ENCODE measurements around the gene SLC26A9.

- TF ChIP-seq ATF2 (tag by site-specific recombination; IDR thresholded peaks at IDR 0.05; ENCODE audit: low read depth) (no peak), OSR2 (tag by site-specific recombination; IDR thresholded peaks at IDR 0.05) (no peak), CTCF (tag by site-specific recombination; IDR thresholded peaks at IDR 0.05) (no peak), ZSCAN30 (tag by site-specific recombination; IDR thresholded peaks at IDR 0.05) (no peak), ZSCAN16 (tag by site-specific recombination; IDR thresholded peaks at IDR 0.05) (peak; percentile 100), KLF7 (tag by site-specific recombination; IDR thresholded peaks at IDR 0.05; ENCODE audit: borderline replicate concordance) (no peak), ZNF223 (tag by site-specific recombination; IDR thresholded peaks at IDR 0.05) (no peak), ZNF777 (tag by site-specific recombination; IDR thresholded peaks at IDR 0.05; ENCODE audit: borderline replicate concordance) (no peak)
- TF ChIP-seq, protein P1, sequence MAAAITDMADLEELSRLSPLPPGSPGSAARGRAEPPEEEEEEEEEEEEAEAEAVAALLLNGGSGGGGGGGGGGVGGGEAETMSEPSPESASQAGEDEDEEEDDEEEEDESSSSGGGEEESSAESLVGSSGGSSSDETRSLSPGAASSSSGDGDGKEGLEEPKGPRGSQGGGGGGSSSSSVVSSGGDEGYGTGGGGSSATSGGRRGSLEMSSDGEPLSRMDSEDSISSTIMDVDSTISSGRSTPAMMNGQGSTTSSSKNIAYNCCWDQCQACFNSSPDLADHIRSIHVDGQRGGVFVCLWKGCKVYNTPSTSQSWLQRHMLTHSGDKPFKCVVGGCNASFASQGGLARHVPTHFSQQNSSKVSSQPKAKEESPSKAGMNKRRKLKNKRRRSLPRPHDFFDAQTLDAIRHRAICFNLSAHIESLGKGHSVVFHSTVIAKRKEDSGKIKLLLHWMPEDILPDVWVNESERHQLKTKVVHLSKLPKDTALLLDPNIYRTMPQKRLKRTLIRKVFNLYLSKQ (tag by site-specific recombination; IDR thresholded peaks at IDR 0.05; ENCODE audit: borderline replicate concordance): no peak
- TF ChIP-seq, protein P2, sequence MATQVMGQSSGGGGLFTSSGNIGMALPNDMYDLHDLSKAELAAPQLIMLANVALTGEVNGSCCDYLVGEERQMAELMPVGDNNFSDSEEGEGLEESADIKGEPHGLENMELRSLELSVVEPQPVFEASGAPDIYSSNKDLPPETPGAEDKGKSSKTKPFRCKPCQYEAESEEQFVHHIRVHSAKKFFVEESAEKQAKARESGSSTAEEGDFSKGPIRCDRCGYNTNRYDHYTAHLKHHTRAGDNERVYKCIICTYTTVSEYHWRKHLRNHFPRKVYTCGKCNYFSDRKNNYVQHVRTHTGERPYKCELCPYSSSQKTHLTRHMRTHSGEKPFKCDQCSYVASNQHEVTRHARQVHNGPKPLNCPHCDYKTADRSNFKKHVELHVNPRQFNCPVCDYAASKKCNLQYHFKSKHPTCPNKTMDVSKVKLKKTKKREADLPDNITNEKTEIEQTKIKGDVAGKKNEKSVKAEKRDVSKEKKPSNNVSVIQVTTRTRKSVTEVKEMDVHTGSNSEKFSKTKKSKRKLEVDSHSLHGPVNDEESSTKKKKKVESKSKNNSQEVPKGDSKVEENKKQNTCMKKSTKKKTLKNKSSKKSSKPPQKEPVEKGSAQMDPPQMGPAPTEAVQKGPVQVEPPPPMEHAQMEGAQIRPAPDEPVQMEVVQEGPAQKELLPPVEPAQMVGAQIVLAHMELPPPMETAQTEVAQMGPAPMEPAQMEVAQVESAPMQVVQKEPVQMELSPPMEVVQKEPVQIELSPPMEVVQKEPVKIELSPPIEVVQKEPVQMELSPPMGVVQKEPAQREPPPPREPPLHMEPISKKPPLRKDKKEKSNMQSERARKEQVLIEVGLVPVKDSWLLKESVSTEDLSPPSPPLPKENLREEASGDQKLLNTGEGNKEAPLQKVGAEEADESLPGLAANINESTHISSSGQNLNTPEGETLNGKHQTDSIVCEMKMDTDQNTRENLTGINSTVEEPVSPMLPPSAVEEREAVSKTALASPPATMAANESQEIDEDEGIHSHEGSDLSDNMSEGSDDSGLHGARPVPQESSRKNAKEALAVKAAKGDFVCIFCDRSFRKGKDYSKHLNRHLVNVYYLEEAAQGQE (tag by site-specific recombination; IDR thresholded peaks at IDR 0.05): no peak
- TF ChIP-seq, protein P3, sequence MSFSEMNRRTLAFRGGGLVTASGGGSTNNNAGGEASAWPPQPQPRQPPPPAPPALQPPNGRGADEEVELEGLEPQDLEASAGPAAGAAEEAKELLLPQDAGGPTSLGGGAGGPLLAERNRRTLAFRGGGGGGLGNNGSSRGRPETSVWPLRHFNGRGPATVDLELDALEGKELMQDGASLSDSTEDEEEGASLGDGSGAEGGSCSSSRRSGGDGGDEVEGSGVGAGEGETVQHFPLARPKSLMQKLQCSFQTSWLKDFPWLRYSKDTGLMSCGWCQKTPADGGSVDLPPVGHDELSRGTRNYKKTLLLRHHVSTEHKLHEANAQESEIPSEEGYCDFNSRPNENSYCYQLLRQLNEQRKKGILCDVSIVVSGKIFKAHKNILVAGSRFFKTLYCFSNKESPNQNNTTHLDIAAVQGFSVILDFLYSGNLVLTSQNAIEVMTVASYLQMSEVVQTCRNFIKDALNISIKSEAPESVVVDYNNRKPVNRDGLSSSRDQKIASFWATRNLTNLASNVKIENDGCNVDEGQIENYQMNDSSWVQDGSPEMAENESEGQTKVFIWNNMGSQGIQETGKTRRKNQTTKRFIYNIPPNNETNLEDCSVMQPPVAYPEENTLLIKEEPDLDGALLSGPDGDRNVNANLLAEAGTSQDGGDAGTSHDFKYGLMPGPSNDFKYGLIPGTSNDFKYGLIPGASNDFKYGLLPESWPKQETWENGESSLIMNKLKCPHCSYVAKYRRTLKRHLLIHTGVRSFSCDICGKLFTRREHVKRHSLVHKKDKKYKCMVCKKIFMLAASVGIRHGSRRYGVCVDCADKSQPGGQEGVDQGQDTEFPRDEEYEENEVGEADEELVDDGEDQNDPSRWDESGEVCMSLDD (tag by site-specific recombination; IDR thresholded peaks at IDR 0.05): no peak
Observed at GRCh38 chr1:205981257-205981656, 38.0 kb upstream of the SLC26A9 start.
